ENCODE data around the gene SLC23A2.

Gene SLC23A2

DNA sequence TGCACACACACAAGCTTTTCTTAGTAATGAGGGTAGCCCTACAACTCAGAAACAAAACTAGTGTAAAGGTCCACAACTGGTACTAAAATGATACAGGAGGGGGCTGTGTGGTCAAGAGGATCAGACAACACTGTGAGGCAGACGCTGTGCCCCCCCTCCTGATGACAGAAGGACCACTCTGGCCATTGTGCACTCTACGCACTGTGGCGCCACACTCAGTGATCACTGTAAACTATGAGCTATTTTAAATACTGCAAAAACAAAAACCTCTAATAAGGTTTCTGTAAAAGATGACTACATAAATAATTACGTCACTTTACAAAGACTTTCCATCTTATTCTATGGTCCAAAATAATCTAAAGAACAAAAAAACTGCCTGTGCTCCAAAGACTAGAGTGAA, 96.1 kb downstream of the SLC23A2 start:
- DNase-seq (ENCODE audit: low read depth), result no peak
- no peak overlapping the region for H3K4me3 ChIP-seq (ENCODE audit: low read depth, low read length)
- TF ChIP-seq, protein P1, sequence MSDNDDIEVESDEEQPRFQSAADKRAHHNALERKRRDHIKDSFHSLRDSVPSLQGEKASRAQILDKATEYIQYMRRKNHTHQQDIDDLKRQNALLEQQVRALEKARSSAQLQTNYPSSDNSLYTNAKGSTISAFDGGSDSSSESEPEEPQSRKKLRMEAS (IDR thresholded peaks at IDR 0.05; ENCODE audit: low read depth, low read length), result no peak
- TF ChIP-seq POLR2A (IDR thresholded peaks at IDR 0.05; ENCODE audit: extremely low read depth, insufficient read length) (no peak), MYC (IDR thresholded peaks at IDR 0.05; ENCODE audit: low read depth, low read length) (no peak)
- TF ChIP-seq, protein P2, sequence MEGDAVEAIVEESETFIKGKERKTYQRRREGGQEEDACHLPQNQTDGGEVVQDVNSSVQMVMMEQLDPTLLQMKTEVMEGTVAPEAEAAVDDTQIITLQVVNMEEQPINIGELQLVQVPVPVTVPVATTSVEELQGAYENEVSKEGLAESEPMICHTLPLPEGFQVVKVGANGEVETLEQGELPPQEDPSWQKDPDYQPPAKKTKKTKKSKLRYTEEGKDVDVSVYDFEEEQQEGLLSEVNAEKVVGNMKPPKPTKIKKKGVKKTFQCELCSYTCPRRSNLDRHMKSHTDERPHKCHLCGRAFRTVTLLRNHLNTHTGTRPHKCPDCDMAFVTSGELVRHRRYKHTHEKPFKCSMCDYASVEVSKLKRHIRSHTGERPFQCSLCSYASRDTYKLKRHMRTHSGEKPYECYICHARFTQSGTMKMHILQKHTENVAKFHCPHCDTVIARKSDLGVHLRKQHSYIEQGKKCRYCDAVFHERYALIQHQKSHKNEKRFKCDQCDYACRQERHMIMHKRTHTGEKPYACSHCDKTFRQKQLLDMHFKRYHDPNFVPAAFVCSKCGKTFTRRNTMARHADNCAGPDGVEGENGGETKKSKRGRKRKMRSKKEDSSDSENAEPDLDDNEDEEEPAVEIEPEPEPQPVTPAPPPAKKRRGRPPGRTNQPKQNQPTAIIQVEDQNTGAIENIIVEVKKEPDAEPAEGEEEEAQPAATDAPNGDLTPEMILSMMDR (IDR thresholded peaks at IDR 0.05; ENCODE audit: low read depth, low read length), result no peak

DNA sequence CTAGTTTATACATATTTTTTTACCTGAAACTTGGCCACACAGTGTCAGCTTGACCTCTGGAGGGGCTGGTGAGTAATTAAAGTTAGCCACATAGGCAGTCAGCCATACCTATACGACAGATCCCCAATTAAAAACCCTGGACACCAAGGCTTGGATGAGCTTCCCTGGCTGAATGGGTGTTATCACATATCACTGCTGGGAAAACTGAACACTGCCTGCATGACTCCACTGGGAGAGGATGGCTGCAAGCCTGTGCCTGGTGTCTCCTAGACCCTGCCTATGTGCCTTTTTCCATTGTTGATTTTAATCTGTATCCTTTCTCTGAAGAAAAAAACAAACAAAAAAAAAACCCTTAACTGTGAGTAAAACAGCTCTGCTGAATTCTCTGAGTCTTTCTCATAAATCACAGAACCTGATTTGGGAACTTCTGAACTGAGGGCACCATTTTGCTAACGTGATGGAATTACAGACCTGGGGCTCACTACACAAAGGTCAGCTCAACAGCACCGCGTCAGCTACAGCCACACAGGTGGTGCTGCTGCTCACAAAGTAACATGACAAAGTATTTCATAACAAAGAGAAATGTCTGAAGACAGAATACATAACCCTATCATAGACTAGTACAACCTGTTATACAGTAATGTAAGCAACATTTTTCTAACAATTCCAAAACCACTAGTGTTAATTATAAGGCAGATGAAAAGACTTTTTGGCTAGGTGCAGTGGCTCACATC, 97.0 kb downstream of the SLC23A2 start:
- no peak overlapping the region for H3K4me3 ChIP-seq (ENCODE audit: low read depth, low read length)
- TF ChIP-seq POLR2A (IDR thresholded peaks at IDR 0.05; ENCODE audit: extremely low read depth, insufficient read length), result no peak
- TF ChIP-seq MYC (IDR thresholded peaks at IDR 0.05; ENCODE audit: low read depth, low read length), result no peak
- TF ChIP-seq, protein P2 (IDR thresholded peaks at IDR 0.05; ENCODE audit: low read depth, low read length), result no peak
- TF ChIP-seq, protein P1 (IDR thresholded peaks at IDR 0.05; ENCODE audit: low read depth, low read length), result no peak
- DNase-seq (ENCODE audit: low read depth), result no peak

DNA sequence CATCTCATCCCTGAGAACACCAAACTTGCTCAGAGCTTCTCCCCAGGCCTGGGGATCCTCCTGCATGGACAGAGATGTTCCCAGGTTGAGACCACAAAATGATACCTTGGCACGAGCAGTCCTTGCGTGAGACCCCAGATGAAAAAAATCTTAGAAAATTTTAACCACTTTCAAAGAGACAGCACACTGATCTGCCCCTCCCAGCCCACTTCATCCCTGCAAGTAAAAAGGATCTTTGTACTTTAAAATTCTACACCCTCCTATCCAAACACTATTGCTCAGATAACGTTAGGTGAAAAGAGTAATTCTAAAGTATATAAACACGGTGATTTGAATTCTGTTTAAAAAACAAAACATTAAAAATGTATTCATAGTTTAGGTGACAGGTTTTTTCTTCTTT, 98.5 kb downstream of the SLC23A2 start:
- TF ChIP-seq, protein P1 (IDR thresholded peaks at IDR 0.05; ENCODE audit: low read depth, low read length), result no peak
- no peak for TF ChIP-seq POLR2A (IDR thresholded peaks at IDR 0.05; ENCODE audit: extremely low read depth, insufficient read length)
- TF ChIP-seq, protein P2 (IDR thresholded peaks at IDR 0.05; ENCODE audit: low read depth, low read length), result no peak
- no peak for TF ChIP-seq MYC (IDR thresholded peaks at IDR 0.05; ENCODE audit: low read depth, low read length)
- no peak for DNase-seq (ENCODE audit: low read depth)
- H3K4me3 ChIP-seq (ENCODE audit: low read depth, low read length), result no peak overlapping the region

DNA sequence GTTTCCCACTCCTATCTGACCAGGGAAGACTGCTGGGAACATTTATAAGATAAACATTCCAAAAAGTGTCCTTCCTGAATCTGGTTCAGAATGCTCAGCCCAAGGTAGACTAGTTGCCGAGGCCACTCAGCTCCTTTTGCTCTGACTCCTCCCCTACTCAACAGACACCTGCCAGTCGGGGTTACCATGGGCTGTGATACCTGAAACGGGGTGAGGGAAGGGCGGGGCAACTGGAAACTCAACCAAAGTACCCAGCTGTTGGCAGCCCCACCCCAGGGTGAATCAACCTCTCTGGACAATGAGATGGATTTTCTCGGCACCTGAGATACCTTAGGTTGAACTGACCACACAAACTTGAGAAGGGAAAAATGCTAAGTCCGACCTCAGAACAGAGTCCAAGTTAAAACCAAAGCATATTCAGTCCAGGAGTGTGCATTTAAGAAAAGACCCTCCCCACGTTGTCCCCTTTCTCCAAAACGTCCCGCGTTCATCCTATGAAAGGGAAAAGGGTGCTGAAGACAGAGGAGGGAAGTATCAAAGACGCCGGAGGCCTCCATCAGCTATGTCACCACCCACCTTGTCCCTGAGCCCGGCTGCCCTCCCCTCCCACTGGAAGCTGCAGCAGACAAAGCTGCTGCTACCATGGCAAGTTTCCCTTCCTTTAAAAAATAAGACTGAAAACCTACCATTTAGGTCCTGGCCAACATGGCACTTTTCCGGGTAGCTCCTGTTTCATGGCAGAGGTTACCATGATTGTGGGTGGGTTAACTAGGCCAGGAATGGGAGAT, 100.1 kb downstream of the SLC23A2 start:
- no peak for DNase-seq (ENCODE audit: low read depth)
- no peak overlapping the region for H3K4me3 ChIP-seq (ENCODE audit: low read depth, low read length)

More for the DNA sequence above, 100.1 kb downstream of the SLC23A2 start:
- TF ChIP-seq, protein P2 (IDR thresholded peaks at IDR 0.05; ENCODE audit: low read depth, low read length), result no peak
- TF ChIP-seq POLR2A (IDR thresholded peaks at IDR 0.05; ENCODE audit: extremely low read depth, insufficient read length), result no peak
- TF ChIP-seq, protein P1 (IDR thresholded peaks at IDR 0.05; ENCODE audit: low read depth, low read length), result no peak
- TF ChIP-seq MYC (IDR thresholded peaks at IDR 0.05; ENCODE audit: low read depth, low read length), result no peak

All from NB4 (cell line).